ENCODE results near the gene MCHR1.

- no peak for TF ChIP-seq EZH2 (IDR thresholded peaks at IDR 0.05)
- TF ChIP-seq POLR2AphosphoS5 (IDR thresholded peaks at IDR 0.05; ENCODE audit: borderline replicate concordance, low read depth, low read length): no peak
- no peak for TF ChIP-seq FOXP2 (optimal IDR thresholded peaks at IDR 0.05; ENCODE audit: control extremely low read depth, extremely low read length, insufficient read depth)
Measured at GRCh38 chr22:40701274-40701673, 22.0 kb downstream of the MCHR1 start.

Data from SK-N-MC (cell line).